Hepatocyte (in vitro differentiated cells): ENCODE data around the gene ST6GALNAC5.

Experiments used
- CTCF ChIP-seq: fragments of 200-600 bp; sonication (generic); IDR thresholded peaks from 2 replicates; pipeline ENCODE4 v1.5.1; 2016; ENCODE audit warnings: antibody characterized with exemption, mild to moderate bottlenecking; ENCODE audit not compliant: poor library complexity
- EZH2 ChIP-seq: fragments of 200-600 bp; sonication (generic); IDR thresholded peaks from 2 replicates; pipeline ENCODE4 v1.6.1; 2016; ENCODE audit warnings: antibody characterized with exemption, mild to moderate bottlenecking, borderline replicate concordance
- EZH2phosphoT487 ChIP-seq: fragments of 200-600 bp; sonication (generic); IDR thresholded peaks from one replicate; pipeline ENCODE4 v1.6.1; 2018; ENCODE audit warnings: antibody characterized with exemption, mild to moderate bottlenecking, low read depth, moderate library complexity; ENCODE audit not compliant: unreplicated experiment, severe bottlenecking

- TF ChIP-seq CTCF (no peak), EZH2 (no peak), EZH2phosphoT487 (no peak)
Observed at GRCh38 chr1:77047575-77047974, 180.3 kb downstream of the ST6GALNAC5 start.
